T-helper 9 cell (primary cell): ENCODE measurements around the gene SDS.
"Not testable (repeated sequence)": the region's sequence is repeated elsewhere in the genome, so short reads cannot be mapped to it uniquely, and the experiment has no call there.

Experiments
- DNase-seq: peaks from one replicate; pipeline ENCODE4 v3.0.0-alpha.2; 2020

SDS gene

GRCh38 chr12:113373969-113374368 lies 29.7 kb downstream of the SDS start:
- DNase-seq = no peak

GRCh38 chr12:113373440-113373839 lies 30.2 kb downstream of the SDS start:
- DNase-seq = no peak

GRCh38 chr12:113372371-113372770 lies 31.3 kb downstream of the SDS start:
- DNase-seq = no peak

DNA sequence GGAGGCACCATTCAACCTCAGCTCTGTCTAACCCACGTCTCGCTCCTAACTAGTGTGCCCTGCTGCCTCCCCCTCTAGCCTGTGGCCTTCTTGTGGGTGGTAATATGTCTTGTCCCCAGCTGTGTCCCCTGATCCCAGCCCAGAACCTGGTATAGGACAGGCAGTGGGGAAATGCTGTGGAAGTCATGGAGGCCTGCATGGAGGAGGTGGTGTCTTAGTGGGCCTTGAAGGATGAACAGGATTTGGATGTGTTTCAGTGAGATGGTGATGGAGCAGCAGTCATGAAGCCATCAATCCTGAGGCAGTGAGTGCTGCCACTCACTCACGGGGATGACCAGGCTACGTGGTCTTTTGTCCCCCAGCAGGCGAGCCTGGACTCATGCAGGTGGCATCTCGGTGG lies 31.9 kb downstream of the SDS start:
- no peak for DNase-seq

- DNase-seq = no peak
Observed at GRCh38 chr12:113370923-113371682, 32.6 kb downstream of the SDS start.

DNA sequence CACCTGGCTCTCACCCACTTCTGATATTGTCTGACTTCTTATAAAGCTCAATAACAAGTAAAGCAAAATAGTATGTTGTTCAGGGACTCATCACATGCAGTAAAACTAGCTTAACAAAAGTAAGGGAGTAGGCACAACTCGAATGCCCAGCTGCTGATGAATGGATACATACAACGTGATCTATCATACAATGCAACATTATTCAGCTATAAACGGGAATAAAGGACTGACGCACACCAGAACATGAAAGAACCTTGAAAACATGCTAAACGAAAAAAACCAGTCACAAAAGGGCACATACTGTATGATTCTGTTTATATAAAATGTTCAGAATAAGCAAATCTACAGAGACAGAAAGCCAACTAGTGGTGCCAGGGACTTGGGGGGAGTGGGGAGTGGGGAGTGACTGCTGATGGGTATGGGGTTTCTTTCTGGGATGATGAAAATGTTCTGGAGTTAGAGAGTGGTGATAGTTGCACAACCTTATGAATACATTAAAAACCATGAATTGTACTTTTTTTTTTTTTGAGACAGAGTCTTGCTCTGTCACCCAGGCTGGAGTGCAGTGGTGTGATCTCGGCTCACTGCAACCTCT lies 34.2 kb downstream of the SDS start:
- DNase-seq = no peak

DNA sequence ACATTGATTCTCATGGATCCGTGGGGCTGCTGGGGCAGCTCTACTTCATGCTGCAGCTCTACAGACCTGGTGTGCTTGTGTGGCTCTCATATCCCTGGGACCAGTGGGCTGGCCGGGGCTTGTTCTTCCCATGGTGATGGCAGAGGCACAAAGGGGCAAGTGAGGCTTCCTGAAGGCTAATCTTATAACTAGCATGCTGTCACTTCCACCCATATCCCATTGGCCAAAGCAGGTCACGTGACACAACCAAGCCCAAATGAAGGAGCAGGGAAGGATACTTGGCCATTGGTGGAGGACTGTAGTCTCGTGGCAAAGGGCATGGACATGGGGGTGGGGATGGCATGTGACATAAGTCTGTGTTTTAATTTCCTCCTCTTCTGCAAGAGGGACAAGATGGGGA lies 35.4 kb downstream of the SDS start:
- DNase-seq = no peak

DNA sequence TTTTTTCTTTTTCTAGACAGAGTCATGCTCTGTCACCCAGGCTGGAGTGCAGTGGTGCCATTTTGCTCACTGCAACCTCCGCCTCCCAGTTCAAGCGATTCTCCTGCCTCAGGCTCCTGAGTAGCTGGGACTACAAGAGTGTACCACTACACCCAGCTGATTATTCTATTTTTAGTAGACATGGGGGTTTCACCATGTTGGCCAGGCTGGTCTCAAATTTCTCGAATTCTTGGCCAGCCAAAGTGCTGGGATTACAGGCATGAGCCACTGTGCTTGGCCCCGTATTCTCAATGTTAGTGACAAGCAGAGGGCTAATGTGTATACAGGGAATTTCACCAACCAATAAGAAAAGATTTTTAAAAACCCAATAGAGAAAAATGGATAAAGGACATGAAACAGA lies 36.9 kb downstream of the SDS start:
- DNase-seq = no peak

DNA sequence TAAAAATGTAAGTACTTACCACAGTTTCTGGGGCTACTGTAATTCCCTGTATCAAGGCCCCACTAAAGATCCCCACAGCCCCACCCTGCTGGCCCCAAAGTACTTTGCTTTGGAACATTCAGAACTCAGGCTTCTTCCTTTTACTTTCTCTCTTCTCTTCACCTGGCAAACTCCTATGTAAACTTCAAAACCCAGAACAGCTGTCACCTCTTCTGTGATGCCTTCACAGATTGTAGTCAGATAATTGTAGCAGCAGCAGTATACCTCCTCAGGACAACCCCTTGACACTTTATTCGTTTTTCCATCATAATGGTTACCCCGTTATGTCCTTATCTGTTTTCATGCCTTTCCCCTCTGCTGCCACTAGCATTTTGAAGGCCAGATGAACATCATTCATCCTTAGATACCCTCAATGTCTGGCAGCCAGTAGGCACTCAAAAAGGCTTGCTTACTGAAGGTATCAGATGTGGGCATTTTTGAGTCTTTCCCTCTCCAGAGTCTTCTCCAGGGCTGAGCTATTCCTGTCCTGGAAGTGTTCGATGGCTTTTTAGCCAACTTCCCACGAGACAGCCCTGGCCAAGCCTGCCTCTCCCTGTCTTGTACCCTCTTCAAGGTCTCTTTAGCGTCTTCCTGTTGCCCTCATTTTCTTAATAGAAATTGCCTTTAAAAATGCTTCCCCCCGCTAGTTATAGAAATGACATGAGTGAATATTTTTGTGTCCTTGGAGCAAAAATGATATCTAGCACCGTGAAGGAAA lies 37.9 kb downstream of the SDS start:
- no peak for DNase-seq

DNA sequence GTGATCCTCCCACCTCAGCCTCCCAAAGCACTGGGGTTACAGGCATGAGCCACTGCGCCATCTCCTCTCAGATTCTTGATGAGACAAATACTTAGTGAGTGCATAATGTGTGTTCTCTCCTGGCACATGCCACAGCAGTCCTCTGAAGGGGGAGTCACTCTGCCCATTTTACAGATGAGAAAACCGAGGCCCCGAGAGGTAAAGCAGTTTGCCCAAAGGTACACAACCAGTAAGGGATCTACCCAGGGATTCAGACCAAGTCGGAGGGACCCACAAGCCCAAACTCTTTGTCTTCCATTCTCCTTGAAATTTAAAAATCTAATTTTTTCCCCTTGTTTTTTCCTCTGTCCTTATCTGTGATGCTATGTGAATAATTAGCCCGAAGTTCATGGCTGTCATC lies 39.0 kb downstream of the SDS start:
- no peak for DNase-seq

DNA sequence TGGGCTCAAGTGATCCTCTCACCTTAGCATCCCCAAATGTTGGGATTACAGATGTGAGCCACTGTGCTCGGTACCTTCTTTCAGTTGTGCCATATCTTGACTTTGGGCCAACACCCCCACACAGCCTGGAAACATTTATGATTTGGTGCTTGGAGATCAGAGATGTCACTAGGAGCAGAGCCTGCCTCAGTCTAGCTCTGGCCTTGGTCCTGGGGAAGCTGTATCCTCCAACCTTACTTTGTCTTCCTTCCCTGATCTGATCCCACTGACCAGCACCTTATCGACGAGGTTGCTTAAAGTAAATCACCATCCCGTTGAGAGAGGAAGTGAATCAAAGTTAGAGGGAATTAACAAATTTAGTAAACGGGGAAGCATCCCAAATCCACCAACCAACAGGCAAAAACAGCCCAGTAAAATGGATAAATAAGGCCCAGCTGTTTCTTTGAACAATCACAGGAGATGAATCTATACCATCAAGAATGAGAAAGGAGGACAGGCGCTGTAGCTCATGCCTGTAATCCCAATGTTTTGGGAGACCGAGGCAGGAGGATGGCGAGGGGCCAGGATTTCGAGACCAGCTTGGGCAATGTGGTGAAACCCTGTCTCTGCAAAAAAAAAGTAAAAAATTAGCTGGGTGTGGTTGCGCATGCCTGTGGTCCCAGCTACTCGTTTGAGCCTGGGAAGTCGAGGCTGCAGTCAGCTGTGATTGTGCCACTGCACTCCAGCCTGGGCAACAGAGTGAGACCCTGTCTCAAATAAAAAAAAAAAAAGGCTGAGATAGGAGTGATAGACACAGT lies 41.9 kb downstream of the SDS start:
- no peak for DNase-seq

- DNase-seq = no peak
Observed at GRCh38 chr12:113359939-113360748, 43.5 kb downstream of the SDS start.

DNA sequence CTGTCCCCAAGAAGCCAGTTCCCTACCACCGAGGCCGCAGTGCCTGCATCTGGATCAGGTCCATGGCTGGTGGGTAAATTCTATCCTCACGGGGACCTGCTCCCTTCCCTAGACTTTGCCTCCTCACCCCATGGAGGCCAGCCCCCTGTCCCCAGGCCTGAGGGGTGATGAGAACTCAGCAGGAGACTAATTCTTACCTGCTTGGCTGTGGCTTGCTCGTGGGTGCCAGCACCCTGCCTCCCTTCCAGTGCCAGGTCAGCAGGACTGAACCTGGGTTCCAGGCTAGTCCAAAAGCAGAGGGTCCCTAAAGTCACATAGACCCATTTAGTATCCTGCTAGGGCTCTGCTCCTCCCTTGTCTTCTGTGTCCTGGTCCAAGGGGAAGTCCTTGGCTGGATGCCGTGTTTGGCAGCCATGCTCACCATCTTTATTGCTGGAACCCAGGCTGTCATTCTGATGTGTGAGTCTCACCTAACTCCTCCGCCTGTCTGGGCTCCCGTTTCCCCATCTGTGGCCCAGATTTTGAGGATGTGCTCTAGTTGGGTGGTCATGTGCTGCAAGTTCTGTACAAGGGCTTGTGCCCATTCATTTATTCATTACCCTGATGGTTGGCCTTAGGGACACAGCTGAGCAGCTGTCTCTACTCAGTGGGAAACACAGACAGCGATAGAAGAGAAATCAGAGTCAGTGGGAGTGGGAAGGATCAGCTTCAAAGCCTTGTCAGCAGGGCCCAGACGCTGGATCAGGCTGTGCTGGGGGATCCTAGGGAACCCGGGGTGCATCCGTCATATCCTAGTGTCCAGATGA lies 44.4 kb downstream of the SDS start:
- no peak for DNase-seq

DNA sequence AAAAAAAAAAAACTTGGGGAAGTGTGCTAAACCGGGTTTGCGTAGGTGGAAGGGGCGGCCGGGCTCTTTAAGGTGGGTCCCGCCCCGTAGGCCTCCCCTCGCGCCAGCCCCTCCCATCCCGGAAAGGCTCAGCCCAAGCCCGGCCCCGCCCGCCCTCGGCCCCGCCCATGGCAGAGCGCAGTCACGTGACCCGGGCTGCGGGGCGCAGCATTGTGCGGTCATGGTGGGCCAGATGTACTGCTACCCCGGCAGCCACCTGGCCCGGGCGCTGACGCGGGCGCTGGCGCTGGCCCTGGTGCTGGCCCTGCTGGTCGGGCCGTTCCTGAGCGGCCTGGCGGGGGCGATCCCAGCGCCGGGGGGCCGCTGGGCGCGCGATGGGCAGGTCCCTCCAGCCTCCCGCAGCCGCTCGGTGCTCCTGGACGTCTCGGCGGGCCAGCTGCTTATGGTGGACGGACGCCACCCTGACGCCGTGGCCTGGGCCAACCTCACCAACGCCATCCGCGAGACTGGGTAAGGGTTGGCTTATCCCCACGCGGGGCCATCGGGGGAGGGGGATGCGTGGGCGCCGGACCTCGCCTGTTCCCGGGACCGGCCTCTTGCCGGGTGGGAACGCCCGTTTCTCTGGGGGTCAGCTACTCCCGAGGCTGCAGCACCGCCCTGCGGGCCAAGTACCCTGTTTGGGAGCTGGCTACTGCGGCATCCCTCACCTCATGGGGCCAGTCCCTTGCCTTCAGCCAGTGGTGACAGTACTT lies 45.1 kb downstream of the SDS start, which contains the start of gene PLBD2:
PLBD2 (plus strand) TSS at position 207 of the 752 bp plus-strand sequence; CDS start at position 221, 14 bp downstream.
- DNase-seq = peak; percentile 97

DNA sequence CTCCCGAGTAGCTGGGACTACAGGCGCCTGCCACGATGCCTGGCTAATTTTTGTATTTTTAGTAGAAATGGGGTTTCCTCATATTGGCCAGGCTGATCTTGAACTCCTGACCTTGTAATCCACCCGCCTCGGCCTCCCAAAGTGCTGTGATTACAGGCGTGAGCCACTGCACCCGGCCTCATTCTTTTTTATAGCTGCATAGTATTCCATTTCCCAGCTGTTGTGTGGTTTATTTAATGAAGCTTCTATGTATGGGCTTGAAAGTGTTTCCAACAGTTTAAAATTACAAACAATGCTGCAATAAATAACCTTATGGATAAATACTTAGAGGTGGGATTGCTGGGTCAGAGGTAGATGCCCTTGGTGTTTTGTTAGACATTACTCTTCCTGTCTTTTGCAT lies 49.5 kb downstream of the SDS start:
- not testable (repeated sequence) for DNase-seq

GRCh38 chr12:113351089-113351488 lies 52.6 kb downstream of the SDS start:
- no peak for DNase-seq

GRCh38 chr12:113348849-113349536 lies 54.7 kb downstream of the SDS start:
- no peak for DNase-seq

DNA sequence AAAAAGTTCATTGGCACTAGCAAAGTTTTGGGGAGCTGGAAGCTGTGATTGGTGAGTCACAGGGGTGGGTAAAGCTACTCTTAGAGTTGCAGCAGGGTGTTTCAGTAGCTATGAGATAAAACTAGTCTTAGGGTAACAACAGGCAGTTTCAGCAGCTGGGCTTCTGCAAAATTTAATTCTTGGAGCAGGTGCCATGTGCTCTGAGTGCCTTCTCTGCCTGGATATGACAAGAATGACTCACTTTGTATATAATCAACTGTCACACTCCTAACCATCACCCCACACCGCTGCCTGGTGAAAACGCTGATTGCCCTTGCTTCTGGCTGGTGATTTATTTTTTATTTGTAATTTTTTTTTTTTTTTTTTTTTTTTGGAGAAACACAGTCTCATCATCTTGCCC lies 55.8 kb downstream of the SDS start:
- no peak for DNase-seq

DNA sequence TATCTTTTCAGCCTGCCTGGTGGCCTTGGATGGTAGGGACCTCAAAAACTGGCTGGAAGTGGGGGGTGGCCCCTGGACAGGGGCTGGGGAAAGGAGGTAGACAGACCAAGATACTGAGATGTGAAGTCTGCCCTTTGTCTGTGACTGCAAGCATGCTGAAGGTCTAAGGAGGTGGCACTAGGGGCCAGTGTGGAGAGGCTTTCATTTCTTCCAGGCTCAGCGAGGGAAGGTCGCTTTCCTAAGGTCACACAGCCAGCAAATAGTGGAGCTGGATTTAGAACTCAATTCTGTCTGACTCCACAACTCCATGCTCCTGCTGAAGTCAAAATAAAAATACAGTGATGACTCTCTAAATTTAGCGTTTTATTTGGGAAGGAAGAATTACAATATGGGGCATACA lies 56.6 kb downstream of the SDS start:
- DNase-seq = no peak

- DNase-seq = no peak
Observed at GRCh38 chr12:113346353-113346752, 57.3 kb downstream of the SDS start.
